NCI-H82 treated with DMSO at 0.1 percent for 48 hours (cell line): ENCODE results near the gene FAT1.
"Not testable (repeated sequence)": the region's sequence is repeated elsewhere in the genome, so short reads cannot be mapped to it uniquely, and the experiment has no call there.

Experiments used
- DNase-seq: peaks from one replicate; lab custom pipeline; 2025; ENCODE audit not compliant: unreplicated experiment; lab: John Stamatoyannopoulos, UW

Gene FAT1

DNA sequence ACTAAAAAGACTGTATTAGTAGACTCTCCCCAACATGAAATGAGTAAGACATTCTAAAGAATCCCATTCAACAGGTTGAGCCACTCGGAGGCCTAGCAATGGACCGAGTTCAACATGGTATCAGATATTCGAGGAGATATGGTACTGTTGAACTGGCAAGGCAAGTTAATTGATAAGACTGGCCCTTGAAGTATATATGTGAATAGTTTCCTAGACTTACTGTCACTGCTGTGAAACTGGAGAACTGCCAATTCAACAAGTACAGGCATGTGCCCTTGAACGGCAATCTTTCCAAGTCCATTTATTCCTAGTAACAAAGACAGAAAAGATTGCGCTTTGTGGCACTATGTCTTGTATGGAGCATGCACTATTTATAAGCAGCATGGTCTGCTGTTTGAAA is 24.4 kb downstream of the FAT1 start:
- no peak for DNase-seq

DNA sequence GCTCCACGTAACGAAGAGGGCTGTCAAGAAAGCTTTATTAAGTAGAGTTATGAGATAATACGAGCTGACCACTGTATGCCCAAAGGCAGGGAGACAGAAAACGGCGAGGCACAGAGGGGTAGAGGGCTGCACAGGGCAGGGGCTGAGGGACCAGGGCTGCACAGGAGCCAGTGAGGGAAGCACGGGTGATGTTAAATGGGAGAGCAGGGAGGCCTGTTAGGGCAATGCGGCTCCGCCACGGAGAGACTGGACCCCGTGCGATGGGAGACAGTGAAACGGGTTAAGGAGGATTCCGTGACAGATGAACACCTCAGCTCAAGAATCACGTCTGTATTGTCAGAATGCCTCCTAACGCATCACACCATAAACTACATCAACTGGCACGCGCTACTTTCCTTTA is 25.1 kb downstream of the FAT1 start:
- no peak for DNase-seq

DNA sequence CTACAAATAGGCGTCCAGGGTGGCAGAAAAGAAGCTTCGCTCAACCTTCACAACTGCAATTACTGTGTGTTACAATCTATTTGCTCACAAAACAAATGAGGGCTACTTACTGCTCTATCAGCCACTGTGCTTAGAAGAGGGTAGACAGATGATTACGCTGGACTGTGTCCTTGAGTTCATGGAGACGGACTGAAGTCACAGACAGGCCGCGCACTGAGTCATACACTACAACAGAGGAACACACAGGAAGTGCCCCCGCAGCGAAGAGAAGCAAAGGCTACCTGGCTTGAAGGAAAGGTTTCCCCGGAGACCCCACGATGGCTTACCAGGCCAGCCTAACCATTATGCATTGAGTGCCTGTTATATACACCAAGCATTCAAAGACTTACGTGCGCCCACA is 25.6 kb downstream of the FAT1 start:
- no peak for DNase-seq

DNA sequence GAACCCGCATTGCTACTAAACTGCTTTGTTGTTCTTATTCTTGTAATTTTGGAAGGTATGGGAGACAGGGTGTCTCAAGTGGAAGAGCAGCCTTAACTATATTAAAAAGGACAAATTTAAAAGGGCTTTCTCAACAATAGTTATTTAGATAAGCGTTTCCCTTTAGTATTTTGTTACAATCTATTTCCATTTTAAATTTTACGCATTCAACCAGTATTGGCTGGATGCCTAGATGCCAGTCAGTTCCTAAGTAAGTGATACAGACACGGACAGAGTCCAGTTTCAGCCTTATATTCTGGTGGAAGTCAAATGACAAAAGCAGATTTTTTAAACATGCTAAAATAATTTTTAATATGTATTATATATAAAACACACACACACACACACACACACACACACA is 28.3 kb downstream of the FAT1 start:
- no peak for DNase-seq

DNA sequence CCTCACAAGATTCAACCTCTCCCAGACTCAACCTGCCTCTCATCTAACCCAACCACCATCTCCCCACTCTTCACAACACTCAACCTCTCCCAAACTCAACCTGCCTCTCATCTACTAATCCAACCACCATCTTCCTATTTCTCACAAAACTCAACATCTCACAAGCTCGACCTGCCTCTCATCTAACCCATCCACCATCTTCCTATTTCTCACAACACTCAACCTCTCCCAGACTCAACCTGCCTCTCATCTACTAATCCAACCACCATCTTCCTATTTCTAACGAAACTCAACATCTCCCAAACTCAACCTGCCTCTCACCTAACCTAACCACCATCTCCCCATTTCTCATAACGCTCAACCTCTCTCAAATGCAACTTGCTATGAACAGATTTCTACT is 29.8 kb downstream of the FAT1 start:
- no peak for DNase-seq

DNA sequence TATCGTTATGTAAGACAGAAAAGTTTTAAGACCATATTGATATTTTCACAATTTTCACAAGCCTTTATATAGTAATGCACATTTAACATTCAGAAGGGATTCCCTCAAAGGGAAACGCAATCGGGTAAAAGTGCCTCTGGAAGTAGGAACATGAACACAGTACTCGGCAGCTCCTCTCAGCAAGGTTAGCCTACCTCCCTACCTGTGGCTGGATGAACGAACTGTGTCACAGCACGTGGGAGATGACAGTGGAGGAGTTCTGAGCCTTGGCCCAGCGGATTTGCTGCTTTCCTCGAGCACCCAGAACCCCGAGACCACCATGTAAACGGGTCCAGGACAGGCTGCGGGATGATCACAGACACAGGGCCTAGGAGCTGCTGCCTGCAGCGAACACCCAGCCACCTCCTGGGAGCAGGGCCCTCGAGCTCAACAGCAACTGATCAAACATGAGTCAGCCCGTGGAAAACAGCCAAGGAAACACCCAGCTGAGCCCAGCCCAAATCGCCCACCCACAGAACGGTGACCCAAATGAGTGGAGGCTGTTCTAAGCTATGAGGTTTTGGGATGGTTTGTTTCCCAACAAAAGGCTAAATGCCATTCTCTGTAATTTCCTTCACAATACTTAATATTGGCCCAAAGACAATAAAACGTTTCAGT is 30.4 kb downstream of the FAT1 start:
- DNase-seq = no peak

DNA sequence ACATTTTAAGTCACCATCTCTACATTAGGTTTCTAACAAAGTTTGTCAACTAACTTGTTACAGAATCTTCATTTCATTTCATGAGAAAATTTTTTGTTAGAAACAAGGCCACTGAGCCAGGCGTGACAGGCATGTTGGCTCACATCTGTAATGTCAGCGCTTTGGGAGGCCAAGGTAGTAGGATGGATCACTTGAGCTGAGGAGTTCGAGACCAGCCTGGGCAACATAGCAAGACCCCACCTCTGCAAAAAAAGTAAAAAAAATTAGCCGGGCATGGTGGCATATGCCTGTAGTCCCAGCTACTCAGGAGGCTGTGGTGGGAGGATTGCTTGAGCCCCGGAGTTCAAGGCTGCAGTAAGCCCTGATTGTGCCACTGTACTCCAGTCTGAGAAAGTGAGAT is 32.3 kb downstream of the FAT1 start:
- DNase-seq = no peak

DNA sequence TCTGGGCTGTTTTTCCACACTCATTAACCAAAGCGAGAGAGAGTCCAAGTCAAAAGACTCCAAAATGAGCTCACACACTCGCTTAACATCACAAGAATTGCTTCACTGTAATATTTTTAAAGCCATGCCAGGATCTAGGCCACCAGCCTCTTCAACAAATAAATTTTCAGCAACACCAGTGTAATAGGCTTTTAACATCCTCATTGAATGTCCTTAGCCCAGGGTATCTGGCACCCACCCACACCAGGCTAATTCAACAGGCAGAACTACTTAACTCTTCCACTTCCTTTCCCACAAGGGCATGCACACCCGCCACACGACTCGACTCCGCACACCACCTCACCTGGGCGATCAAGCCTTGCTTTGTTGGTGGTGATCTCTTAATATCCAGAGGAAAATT is 34.2 kb downstream of the FAT1 start:
- DNase-seq = no peak

DNA sequence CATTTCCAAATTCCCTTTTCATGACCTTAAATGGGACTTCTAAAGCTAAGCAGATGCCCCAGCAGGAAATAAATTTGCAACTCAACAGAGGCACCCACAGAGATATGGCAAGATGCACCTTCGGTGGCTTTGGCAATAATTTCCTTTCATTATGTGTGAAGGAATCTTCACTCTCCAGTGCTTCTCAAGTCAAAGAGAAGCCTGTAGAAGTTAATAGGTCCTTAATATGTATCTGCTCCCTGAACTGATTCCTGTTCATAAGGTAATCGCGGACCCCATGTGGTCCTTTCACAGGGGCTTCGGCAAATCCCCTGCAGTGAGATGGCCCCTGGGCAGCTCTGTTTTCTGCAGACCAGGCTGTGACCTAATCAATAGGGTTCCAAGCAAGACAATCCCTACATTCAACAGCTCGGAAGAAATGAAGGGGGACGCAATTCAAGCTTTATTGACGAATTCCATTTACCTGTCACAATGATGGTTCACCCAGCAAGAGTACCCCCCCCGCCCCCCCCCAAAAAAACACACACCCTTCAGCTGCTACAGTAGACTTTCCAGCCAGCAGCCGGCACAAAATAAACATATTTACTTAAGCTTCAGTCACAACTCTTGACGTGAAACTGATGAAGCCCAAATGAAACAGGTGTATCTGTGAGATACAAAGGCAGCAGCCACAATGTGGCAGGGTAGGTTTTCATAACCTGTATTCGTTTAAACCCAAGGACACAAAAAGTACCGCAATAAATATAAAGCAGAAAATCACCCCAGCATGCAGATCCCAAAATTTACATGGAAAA is 35.3 kb downstream of the FAT1 start:
- no peak for DNase-seq

DNA sequence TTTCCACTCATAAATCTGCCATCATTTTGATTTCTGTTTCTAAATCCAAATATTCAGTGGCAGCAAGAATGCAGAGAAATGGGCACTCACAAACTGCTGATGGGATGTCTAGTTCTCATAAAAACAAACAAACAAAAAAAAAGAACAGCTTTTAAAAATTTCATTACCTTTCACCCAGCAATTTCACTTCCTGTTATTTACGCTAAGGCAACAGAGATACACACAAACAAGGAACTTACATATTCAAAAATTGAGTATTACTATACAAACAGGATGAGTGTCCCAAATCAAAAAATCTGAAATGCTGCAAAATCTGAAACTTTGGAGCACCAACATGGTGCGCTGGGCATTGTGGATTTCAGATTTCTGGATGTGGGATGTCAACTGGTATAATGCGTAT is 36.4 kb downstream of the FAT1 start:
- DNase-seq = no peak

DNA sequence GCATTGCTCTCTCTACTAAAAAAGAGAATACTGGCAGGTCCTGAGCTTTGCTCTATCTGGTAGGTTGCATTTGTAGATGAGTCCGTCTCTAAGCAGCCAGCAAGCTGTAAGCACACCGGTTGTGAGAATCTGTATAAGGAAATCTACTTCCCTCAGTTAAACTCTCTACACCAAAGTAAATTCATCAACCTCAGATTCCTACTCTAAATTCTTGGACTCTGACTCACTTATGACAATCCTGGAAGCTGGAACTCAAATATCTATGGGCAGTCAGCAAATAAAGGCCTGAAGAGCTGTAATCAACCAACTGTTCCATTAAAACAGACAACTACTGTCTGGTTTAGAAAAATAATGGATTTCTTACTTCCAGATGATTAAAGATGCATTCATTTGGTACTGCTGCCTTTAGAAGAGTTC is 37.9 kb downstream of the FAT1 start:
- no peak for DNase-seq

DNA sequence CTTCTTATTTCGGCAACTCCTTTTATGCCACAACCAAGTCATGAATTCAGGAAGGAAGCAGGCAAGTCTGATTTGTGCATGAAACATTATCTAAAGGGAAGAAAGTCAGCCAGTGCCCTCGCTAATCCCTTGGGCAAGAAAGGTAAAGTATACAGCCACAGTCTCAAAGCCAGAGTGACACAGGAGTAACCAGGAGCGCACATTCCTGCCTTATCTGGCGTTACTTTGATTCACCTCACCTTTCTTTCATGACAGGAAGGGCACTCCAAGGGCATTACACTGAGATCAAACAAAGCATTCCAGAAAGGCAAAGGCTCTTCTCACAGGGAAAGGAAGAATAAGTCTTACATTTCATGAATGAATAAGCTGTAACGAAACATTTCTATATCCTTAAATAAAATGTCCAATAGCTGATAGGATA is 38.8 kb downstream of the FAT1 start:
- no peak for DNase-seq

DNA sequence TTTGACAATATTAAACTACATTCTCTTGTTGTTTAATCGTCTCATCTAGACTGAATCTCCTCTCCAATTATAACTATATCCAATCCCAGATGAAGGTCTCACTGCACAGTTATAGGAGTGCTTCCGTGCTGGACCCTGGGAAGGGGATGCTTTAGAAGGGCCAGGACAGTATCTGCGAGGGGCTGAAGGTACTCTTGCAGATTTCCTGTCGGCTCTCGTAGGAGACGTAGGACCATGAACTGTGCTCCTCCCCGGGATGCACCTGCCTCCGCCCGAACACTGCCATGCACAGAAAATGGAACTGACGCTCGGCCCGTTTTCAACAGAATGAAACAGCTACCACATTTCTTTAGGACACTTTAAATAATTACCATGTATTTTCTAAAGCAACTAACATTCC is 39.4 kb downstream of the FAT1 start:
- no peak for DNase-seq

DNA sequence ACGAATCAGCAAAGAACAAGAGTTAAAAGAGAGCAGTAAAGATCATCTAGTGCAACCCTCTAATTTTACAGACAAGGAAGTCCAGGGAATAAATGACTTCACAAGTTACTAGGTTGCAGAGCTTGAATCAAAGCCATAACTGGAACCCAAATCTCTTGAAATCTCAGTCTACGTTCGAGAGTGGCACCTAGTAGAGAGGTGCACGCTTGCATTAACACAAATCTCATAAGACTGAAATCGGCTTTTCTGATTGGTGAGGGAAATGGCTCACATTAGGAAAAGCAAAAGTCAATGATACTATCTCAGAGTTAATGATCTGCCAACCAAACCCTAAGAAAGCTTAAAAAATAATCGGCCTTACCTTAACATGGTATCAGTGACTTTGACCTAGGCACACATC is 43.0 kb downstream of the FAT1 start:
- DNase-seq = no peak

DNA sequence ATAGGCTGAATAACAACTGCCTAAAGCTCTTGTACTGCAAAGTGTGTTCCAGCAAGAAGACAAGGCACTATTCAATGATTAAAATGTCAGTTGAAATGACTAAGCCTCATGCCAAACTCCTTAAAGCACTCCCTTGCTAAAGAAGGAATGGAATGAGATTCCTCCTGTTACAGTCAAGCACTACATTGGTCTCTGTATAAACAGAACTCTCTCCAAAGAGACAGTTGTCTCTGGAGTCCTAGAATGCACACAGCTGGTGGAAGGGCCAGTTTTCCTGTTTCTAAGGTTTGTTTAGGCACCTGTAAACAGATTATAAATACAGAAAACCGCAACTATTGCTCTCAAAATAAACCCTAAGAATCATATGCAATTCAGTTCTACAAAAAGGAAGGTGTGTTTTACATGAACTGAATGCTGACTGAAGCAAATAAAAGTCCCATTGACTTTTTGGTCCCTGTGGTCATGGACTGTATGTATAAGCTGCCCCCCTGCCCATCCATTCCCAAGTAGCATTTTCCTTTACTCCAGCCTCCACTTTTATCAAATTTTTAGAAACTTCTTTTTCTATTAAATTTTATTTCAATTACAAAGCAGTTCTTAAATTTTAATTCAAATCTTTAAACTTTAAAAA is 47.0 kb downstream of the FAT1 start:
- no peak for DNase-seq

DNA sequence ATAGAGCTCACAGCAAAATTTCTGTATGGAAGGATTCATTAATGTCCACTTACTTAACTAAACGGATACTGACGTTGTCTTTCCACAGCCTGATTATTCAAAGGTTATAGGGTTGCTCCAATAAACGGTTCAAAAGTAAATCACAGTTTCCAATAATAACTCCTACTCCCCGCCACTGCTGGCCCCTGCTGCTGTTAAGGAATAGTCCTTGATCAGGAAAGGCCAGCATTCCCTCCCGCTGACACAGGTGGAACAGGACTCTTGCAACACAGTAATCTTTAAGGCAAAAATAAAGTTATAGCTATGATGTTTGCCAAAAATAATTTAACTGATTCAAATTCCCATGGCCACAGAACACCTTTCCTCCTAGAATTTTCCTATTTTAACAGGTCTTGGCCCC is 53.9 kb downstream of the FAT1 start:
- DNase-seq = no peak

DNA sequence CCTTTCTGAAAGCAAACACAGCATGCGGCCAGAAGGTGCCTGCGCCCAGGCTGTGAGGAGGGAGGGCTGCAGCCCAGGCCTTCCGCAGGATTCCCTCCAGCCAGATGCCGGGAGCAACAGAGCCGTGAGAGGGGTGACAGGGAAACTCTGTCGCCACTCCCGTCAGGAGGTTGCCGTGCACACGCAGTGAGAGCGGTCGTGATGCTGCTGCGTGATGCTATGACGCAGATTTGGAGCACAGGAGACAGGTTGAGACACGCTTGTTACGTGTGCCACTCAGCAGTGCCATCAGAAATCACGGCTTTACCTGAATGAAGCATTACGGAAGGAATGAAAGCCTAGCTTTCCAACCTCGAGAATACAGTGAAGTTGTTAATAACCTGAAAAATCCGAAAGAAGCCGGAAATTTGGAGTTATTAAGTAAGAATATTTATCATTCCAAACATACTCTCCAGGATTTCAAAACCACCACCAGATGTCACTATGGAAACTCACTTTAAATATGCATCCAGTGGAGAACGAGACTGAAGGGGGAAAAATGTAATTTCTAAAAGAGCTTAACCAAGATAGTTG is 54.4 kb downstream of the FAT1 start:
- DNase-seq = no peak

DNA sequence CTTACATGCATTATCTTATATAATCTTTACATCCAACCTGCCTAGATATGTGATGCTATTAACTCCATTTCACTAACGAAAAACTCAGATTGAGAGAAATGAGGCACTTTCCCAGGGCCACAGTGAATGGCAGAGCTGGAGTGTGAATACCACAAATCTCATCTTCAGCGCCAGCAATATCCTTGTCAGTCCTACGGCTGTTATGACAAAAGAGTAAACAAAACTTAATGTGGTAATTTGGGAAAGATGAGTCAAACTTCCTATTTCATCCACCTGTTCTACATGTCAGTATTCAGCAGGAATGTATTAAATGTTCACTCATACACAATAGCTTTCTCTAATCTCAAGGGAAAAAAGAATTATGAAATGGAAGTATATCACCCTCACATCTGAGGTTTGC is 56.9 kb downstream of the FAT1 start:
- DNase-seq = no peak

DNA sequence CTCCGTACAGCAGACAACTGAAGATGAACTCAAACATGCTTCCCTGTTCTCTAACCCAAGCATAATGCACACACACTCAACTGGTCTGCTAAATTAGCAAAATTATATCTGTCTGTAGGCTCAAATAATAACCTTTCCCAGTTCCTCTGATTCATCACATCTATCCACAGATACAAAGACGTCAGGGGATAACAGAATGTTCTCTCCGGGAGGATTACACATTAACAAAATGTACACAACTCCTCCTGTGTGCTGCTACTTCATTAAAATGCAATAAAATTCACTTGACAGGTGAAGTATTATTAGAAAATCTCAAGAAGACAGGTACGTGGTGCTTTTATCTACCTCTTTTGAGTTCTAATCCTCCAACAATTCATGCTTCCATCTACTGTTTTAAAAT is 57.4 kb downstream of the FAT1 start:
- DNase-seq = no peak

DNA sequence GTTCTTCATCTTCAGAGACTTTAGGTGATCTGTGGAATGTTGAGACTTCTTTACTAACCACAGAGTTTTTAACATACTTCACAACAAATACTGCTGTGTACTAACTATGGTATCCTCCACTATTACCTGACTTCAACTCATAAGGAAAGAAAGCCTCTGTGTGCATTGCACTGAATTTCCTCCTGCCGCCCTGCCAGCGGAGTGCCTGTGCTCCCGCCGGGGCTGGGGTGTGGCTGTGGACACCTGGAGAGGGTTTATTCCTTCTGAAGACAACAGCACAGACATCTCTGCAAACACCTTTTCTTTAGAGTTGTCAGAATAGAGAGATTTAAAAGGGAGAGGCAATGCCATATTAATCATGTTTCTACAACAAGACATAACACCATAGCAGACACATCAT is 63.3 kb downstream of the FAT1 start:
- no peak for DNase-seq

DNA sequence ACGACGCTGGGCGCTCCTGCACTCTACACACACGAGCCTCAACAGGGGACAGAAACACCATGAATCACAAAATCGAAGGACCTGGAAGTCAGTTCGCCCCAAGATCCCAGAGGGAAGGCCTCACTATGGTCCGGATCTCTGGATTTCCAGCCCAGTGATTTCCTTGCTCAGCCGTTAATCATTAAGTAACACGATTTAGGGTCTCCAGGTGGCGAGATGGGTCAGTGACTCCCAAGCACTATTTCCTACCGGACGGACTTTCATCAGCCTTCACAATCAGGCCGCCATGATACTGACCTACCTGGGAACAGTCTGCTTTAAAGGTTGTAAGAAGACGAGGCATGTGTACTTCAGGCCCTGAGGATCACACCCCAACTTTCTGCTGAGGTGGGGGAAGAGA is 63.7 kb downstream of the FAT1 start:
- no peak for DNase-seq

DNA sequence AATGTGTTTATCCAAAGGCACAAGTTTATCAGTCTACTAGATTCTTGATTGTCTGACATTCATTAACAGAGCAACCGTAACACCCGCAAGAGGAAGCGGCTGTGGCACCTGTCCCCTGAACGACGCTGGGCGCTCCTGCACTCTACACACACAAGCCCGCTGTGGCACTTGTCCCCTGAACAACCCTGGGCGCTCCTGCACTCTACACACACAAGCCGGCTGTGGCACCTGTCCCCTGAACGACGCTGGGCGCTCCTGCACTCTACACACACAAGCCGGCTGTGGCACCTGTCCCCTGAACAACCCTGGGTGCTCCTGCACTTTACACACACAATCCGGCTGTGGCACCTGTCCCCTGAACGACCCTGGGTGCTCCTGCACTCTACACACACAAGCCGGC is 64.2 kb downstream of the FAT1 start:
- not testable (repeated sequence) for DNase-seq
